CD14-positive monocyte (primary cell): ENCODE results near the gene RIT1. TPM values are rescaled to one million over a fixed set of nuclear protein-coding genes. Genes with fewer than 3 reads are reported as not detected.

Experiments
- DNase-seq, 3 donors: peaks; one replicate each; pipeline ENCODE4 v3.0.0-alpha.2; 2011 to 2022
- H2AFZ ChIP-seq: 2 replicates; pipeline ENCODE4 v1.6.0; 2012; ENCODE audit warnings: mild to moderate bottlenecking, low read depth, low read length, inconsistent platforms; ENCODE audit not compliant: insufficient read depth, poor library complexity, severe bottlenecking
- H3K27ac ChIP-seq, 2 donors: 1 replicate in 1 of 2; 2 replicates in 1 of 2; pipeline ENCODE4 v1.5.1; 2012 to 2013; ENCODE audit warnings: low read length in 2 of 2, control low read depth in 1 of 2, inconsistent platforms in 1 of 2, low read depth in 1 of 2, mild to moderate bottlenecking in 1 of 2
- H3K27me3 ChIP-seq, 2 donors: one replicate each; pipeline versions ENCODE4 v1.6.0 to v1.6.1; 2011 to 2013; ENCODE audit warnings: low read length in 2 of 2; ENCODE audit not compliant: control insufficient read depth in 2 of 2, insufficient read depth in 2 of 2
- H3K36me3 ChIP-seq, 2 donors: replicated peaks in 1 of 2; 1 replicate in 1 of 2; 2 replicates in 1 of 2; pipeline versions ENCODE4 v1.5.1 to v1.6.1; 2012 to 2013; ENCODE audit warnings: low read length in 2 of 2, control low read depth in 1 of 2, inconsistent platforms in 1 of 2, mild to moderate bottlenecking in 1 of 2; ENCODE audit not compliant: insufficient read depth in 2 of 2, control insufficient read depth in 1 of 2
- H3K4me1 ChIP-seq, 2 donors: 1 replicate in 1 of 2; 2 replicates in 1 of 2; pipeline versions ENCODE4 v1.5.1 to v1.6.1; 2012 to 2013; ENCODE audit warnings: low read length in 2 of 2, control low read depth in 1 of 2, inconsistent platforms in 1 of 2, mild to moderate bottlenecking in 1 of 2, moderate library complexity in 1 of 2; ENCODE audit not compliant: insufficient read depth in 2 of 2, control insufficient read depth in 1 of 2
- H3K4me2 ChIP-seq: replicated peaks from 2 replicates; pipeline ENCODE3; 2012; ENCODE audit warnings: low read length, moderate library complexity, mild to moderate bottlenecking; ENCODE audit not compliant: poor library complexity, severe bottlenecking; ENCODE audit errors: extremely low read depth
- H3K4me3 ChIP-seq, 3 experiments: fragments of 200-600 bp in 1 of 3; sonication (generic) in 1 of 3; replicated peaks in 1 of 3; 1 replicate in 2 of 3; 2 replicates in 1 of 3; pipeline ENCODE4 v1.5.1; 2011 to 2013; ENCODE audit warnings: low read length in 3 of 3, mild to moderate bottlenecking in 3 of 3, control low read depth in 2 of 3, low read depth in 2 of 3, inconsistent platforms in 1 of 3, moderate library complexity in 1 of 3
- H3K79me2 ChIP-seq: 2 replicates; pipeline ENCODE4 v1.6.0; 2012; ENCODE audit warnings: mild to moderate bottlenecking, control low read depth, inconsistent platforms, low read length, moderate library complexity; ENCODE audit not compliant: insufficient read depth
- H3K9ac ChIP-seq: 2 replicates; pipeline ENCODE4 v1.6.0; 2017; ENCODE audit warnings: low read length, mild to moderate bottlenecking; ENCODE audit not compliant: insufficient read depth, poor library complexity, severe bottlenecking
- H3K9me3 ChIP-seq, 2 donors: replicated peaks in 1 of 2; 1 replicate in 1 of 2; 2 replicates in 1 of 2; pipeline versions ENCODE4 v1.5.1 to v1.6.1; 2012 to 2013; ENCODE audit warnings: low read length in 2 of 2, control low read depth in 1 of 2; ENCODE audit not compliant: control insufficient read depth in 1 of 2, insufficient read depth in 1 of 2
- H4K20me1 ChIP-seq: 2 replicates; pipeline ENCODE4 v1.6.0; 2012; ENCODE audit warnings: mild to moderate bottlenecking, low read length, control low read depth, moderate library complexity; ENCODE audit not compliant: insufficient read depth
- H3K27ac Mint-ChIP-seq, 7 donors: one replicate each; pipeline ENCODE4 v1.8.0; 2020; ENCODE audit warnings: mild to moderate bottlenecking in 7 of 7, mixed read lengths in 7 of 7, moderate library complexity in 6 of 7, inconsistent platforms in 2 of 7
- H3K27me3 Mint-ChIP-seq, 3 donors: one replicate each; pipeline ENCODE4 v1.8.0; 2021 to 2022; ENCODE audit warnings: low read depth in 3 of 3, mild to moderate bottlenecking in 3 of 3, mixed read lengths in 3 of 3, moderate library complexity in 3 of 3, inconsistent platforms in 1 of 3
- H3K36me3 Mint-ChIP-seq, 2 donors: one replicate each; pipeline ENCODE4 v1.8.0; 2020; ENCODE audit warnings: mixed read lengths in 2 of 2, inconsistent platforms in 1 of 2, mild to moderate bottlenecking in 1 of 2
- H3K4me1 Mint-ChIP-seq: one replicate; pipeline ENCODE4 v1.8.0; 2020; ENCODE audit warnings: mild to moderate bottlenecking, mixed read lengths
- H3K4me3 Mint-ChIP-seq, 2 donors: one replicate each; pipeline ENCODE4 v1.8.0; 2020; ENCODE audit warnings: mild to moderate bottlenecking in 2 of 2, mixed read lengths in 2 of 2, moderate library complexity in 1 of 2
- H3K9me3 Mint-ChIP-seq, 7 donors: one replicate each; pipeline ENCODE4 v1.8.0; 2020 to 2022; ENCODE audit warnings: mixed read lengths in 7 of 7, mild to moderate bottlenecking in 6 of 7, moderate library complexity in 6 of 7, inconsistent platforms in 2 of 7
- WGBS: methylation state at CpG from one replicate; pipeline ENCODE4 v1.1.5; 2013; ENCODE audit warnings: missing lambda C conversion rate; ENCODE audit not compliant: insufficient coverage; 5-methylcytosine and 5-hydroxymethylcytosine counted together
- intact Hi-C, 2 donors: fragments of 100-400 bp; cut with micrococcal nuclease; formaldehyde crosslinking; loops; one replicate each; pipeline versions ENCODE4 v1.15.0 to v1.15.1; 2023
- polyA plus RNA-seq, 3 donors: library from polyadenylated mRNA; depleted of rRNA in 1 of 3; unstranded in 2 of 3; stranded (reverse) in 1 of 3; fragments of 300-500 nt in 2 of 3; fragments of >200 nt in 1 of 3; fragmentation: Illumina TruSeq in 2 of 3; gene quantifications; 1 replicate in 2 of 3; 2 replicates in 1 of 3; pipeline ENCODE4 v1.2.3, GENCODE V29; 2012 to 2021
- TF ChIP-seq, protein P1 (sequence below): fragments of 200-600 bp; IDR thresholded peaks from one replicate; pipeline ENCODE4 v1.8.0; 2022; ENCODE audit warnings: antibody characterized with exemption, mild to moderate bottlenecking

The RIT1 gene
- polyA plus RNA-seq, 3 donors: 57.2 to 76.8 (median 69.6) TPM

DNA sequence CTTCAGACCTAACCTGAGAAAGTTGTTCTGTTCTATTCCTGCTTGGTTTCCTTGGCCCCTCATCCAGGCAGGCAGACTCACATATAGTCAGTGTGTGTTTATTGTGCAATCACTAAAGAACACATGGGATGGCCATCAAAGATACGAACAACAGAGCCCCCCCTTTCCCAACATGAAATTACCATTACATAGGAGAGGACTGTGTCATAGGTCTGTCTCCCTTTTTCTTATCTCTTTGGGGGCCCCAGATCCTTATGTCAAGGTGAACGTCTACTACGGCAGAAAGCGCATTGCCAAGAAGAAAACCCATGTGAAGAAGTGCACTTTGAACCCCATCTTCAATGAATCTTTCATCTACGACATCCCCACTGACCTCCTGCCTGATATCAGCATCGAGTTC, 30.2 kb downstream of the RIT1 start:
- H3K4me3 Mint-ChIP-seq: no peak overlapping the region
- no peak overlapping the region for H2AFZ ChIP-seq
- H3K9me3 ChIP-seq: no peaks in the 10 kb centered on the region
- no peak overlapping the region for H3K4me2 ChIP-seq
- H3K9ac ChIP-seq: no peak overlapping the region
- no peaks in the 10 kb centered on the region for H3K9me3 Mint-ChIP-seq
- peaks cover 0 to 2% (median 0%) of the 10 kb centered on the region in 3 donors for H3K27me3 Mint-ChIP-seq
- no peaks in the 10 kb centered on the region for H3K4me1 ChIP-seq
- no peak for DNase-seq
- H3K27ac ChIP-seq: no peak overlapping the region
- H3K4me3 ChIP-seq: no peak overlapping the region
- TF ChIP-seq, protein P1, sequence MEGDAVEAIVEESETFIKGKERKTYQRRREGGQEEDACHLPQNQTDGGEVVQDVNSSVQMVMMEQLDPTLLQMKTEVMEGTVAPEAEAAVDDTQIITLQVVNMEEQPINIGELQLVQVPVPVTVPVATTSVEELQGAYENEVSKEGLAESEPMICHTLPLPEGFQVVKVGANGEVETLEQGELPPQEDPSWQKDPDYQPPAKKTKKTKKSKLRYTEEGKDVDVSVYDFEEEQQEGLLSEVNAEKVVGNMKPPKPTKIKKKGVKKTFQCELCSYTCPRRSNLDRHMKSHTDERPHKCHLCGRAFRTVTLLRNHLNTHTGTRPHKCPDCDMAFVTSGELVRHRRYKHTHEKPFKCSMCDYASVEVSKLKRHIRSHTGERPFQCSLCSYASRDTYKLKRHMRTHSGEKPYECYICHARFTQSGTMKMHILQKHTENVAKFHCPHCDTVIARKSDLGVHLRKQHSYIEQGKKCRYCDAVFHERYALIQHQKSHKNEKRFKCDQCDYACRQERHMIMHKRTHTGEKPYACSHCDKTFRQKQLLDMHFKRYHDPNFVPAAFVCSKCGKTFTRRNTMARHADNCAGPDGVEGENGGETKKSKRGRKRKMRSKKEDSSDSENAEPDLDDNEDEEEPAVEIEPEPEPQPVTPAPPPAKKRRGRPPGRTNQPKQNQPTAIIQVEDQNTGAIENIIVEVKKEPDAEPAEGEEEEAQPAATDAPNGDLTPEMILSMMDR: no peak
- H3K4me1 Mint-ChIP-seq: no peaks in the 10 kb centered on the region
- H3K36me3 ChIP-seq: peaks cover 0 to 26% of the 10 kb centered on the region in 2 donors
- H3K36me3 Mint-ChIP-seq: peaks cover 18 to 30% of the 10 kb centered on the region in 2 donors
- no peaks in the 10 kb centered on the region for H4K20me1 ChIP-seq
- no peaks in the 10 kb centered on the region for H3K27me3 ChIP-seq
- no peaks in the 10 kb centered on the region for H3K79me2 ChIP-seq
- intact Hi-C loops: no loop called here
- 100% methylated on average over 3 of the region's 6 CpGs for WGBS
- no peak overlapping the region for H3K27ac Mint-ChIP-seq

DNA sequence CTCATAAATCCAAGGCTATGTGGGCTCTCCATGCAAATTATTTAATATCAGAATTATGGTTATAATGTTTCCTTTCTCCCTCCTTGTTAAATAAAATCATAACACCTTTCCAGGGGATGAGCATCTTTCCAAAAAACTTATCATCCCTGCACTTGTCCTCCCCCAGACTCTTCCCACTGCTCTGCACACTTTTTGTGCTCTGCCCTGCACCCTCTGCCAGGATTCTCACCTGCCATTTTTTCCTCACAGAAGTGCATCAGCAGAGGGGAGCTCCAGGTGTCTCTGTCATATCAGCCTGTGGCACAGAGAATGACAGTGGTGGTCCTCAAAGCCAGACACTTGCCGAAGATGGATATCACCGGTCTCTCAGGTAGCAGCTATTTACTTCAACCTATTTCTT, 30.9 kb downstream of the RIT1 start:
- H3K79me2 ChIP-seq: no peaks in the 10 kb centered on the region
- no peak overlapping the region for H3K9ac ChIP-seq
- H3K27ac ChIP-seq: no peak overlapping the region
- no peak overlapping the region for H2AFZ ChIP-seq
- H3K36me3 ChIP-seq: peaks cover 0 to 26% of the 10 kb centered on the region in 2 donors
- H3K36me3 Mint-ChIP-seq: peaks cover 18 to 26% of the 10 kb centered on the region in 2 donors
- no peak overlapping the region for H3K4me3 ChIP-seq
- WGBS: 95% methylated on average over 2 of the region's 2 CpGs
- intact Hi-C loops: no loop called here
- H3K4me3 Mint-ChIP-seq: no peak overlapping the region
- H3K4me1 Mint-ChIP-seq: no peaks in the 10 kb centered on the region
- no peak for DNase-seq
- peaks cover 0 to 2% (median 0%) of the 10 kb centered on the region in 3 donors for H3K27me3 Mint-ChIP-seq
- H3K9me3 ChIP-seq: no peaks in the 10 kb centered on the region
- H3K9me3 Mint-ChIP-seq: no peaks in the 10 kb centered on the region
- H4K20me1 ChIP-seq: no peaks in the 10 kb centered on the region
- H3K4me1 ChIP-seq: no peaks in the 10 kb centered on the region
- H3K27me3 ChIP-seq: no peaks in the 10 kb centered on the region
- TF ChIP-seq, protein P1: no peak
- H3K27ac Mint-ChIP-seq: peak overlapping the region in 1 of 7 donors; percentile 47
- H3K4me2 ChIP-seq: no peak overlapping the region
